G401.6 (cell line): ENCODE measurements around the gene GAK.

ENCODE experiments used
- FAIRE-seq: peaks from 2 replicates; lab custom pipeline; 2012; peaks lifted over from hg19 to GRCh38; lab: Jason Lieb, UNC

Gene GAK

GRCh38 chr4:907103-907400 is 25.1 kb downstream of the GAK start:
- FAIRE-seq: no peak

DNA sequence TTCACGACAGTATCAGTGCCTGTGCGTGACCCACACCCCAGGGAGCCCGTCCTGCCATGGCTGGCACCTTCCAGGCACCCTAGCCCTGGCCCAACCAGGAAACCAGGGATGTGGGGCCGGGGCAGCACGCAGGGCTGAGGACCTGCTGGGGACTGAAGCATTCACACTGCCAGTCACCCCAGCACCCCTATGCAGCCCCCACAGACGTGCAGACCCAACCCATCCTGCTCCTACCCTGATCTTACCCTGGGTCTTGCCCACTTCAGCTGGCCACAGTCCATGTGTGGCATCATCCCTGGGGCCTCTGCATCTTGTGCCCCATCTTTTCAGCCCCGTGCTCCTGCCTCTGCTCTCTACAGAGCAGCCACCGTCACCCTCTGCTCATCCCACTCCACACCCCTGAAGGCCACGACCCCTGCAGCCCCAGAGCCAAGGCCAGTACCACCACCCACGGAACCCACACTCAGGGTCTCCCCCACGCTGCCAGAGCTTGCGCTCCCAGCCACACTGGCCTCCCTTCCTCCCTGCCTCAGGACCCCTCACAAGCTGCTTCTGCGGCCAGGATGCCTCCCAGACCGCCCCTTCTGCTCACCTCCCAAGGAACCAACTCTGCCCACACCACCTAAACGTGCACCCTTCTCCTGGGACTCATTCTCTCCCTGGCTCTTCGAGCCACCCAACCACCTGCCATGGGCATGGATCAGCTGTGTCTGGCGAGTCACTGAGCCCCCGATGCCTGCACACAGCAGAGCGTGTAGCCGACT is 25.6 kb downstream of the GAK start:
- no peak for FAIRE-seq

DNA sequence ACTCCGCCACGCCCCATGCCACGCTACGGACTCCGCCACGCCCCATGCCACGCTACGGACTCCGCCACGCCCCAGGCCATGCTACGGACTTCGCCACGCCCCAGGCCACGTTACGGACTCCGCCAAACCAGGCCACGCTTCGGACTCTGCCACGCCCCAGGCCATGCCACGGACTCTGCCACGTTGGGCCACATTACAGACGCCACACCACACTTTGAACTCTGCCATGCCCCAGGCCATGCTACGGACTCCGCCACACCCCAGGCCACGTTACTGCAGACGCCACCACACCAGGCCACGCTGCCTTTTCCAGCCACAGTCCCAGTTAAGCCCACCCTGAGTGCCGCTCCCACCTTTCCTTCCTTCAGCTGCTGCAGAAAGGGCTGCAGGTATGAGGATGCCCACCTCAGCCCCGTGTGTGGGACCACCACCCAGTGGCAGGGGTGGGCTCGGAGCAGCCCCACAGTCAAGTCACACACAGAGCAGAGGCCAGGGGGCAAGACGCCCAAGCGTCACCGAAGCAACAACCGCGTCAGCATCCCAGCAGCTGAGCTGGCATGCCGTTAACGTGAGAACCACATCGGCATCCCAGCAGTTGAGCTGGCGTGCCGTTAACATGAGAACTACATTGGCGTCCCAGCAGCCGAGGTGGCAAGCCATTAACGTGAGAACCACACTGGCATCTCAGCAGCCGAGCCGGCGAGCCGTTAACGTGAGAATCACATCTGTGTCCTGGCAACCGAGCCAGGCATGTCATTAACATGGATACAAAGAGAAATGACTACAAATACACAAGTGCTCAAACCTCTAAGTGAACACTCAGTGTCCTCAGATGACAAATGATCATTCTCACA is 26.4 kb downstream of the GAK start:
- no peak for FAIRE-seq

DNA sequence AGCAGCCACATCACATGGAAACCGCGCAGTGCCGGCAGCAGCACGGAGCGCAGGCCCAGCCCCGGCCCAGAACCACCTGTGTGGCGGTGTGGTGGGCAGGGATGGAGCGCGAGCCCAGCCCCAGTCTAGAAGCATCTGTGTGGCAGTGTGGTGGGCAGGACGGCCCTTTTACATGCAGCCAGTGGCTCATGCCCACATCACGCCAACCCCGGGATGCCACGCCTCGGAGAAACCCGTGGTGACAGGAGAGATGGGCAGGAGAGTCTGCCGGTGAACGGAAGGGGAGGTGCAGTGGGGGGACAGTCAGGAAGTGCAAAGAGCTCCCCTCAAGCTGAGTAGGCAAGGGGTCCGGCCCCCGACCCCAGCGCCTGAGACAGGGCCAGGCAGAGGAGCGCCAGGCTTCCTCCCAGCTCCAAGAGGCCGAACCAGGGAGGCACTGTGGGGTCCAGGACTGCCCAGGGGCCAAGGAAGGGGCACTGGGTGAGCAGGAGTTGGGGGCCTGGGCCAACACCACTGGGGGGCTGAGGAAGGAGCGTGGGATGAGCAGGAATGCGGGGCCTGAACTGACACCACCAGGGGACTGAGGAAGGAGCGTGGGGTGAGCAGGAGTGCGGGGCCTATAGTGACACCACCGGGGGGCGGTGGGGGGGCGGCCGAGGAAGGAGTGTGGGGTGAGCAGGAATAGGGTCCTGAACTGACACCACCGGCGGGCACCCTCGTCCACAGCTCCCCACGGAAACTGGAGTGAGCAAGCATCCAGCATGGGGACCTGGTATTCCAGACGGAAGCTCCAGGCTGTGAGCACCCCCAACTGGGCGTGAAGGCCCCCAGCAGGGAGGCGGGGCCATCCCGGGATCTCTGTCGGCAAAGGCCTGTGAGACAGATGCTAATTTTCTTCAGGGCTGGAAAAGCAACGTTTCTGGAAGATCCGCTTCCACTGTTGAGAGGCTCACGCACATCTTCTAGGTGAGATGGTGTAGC is 28.8 kb downstream of the GAK start:
- FAIRE-seq: no peak

DNA sequence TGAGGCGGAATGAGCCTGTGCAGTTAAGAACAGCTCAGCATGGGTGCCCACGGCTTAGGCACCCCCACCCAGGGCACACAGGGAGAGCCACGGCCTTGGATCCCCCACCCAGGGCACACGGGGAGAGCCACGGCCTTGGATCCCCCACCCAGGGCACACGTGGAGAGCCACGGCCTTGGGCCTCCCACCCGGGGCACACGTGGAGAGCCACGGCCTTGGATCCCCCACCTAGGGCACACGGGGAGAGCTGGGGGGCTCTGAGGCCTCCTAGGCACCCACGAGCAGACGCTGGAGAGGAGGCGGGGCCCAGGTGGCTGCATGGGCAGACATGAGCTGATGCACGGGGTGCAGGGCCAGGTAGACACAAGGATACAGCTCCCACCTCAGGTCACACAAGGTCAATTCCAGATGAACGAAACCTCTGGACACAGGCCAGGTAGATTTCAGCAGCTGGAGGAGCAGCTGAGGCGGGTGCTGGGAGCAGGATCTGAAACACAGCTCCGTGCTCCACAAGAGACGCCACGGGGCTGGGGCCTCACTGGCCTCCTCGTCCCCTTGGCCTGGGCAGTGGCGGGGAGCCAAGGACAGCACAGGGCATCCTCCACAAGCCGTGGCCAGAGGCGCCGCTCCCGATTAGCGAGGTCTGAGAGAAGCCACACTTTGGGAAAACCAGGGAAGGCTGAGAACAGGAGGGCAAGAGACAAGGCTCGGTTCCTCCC is 30.8 kb downstream of the GAK start:
- FAIRE-seq: no peak

DNA sequence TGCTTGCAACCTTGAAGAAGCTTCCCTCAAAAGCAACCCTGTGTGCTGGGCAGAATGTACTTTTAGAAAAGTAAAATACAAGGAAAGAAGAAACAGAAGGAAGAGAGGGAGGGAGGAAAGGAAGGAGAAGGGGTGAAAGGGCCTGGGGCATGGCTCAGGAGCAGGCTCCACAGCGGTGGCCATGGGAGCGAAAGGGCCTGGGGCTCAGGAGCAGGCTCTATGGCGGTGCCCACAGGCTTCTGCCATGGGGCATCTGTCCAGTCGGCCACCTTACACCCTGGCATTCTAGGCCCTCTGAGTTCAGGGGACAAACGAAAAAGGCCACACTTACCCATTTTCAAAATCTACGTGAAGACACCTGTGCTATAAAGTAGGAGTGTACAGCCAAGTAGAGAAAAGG is 31.4 kb downstream of the GAK start:
- FAIRE-seq: no peak

DNA sequence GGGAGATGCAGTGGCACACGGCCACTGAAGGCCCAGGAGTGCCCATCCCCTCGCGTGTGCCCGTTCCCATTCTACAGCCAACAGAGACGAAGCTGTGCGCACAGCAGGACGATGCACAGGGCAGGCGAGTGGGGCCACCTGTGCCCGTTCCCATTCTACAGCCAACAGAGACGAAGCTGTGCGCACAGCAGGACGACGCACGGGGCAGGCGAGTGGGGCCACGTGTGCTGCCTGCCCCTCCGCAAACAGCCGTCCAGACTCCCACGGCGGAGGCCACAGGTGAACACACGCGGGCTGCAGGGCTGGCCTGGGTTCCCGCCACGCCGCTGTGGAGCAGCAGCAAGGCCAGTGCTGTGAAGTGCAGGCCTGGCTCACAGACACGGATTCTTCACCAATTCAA is 32.0 kb downstream of the GAK start:
- FAIRE-seq: no peak

- FAIRE-seq: no peak
Measured at GRCh38 chr4:899556-899906, 32.6 kb downstream of the GAK start.

DNA sequence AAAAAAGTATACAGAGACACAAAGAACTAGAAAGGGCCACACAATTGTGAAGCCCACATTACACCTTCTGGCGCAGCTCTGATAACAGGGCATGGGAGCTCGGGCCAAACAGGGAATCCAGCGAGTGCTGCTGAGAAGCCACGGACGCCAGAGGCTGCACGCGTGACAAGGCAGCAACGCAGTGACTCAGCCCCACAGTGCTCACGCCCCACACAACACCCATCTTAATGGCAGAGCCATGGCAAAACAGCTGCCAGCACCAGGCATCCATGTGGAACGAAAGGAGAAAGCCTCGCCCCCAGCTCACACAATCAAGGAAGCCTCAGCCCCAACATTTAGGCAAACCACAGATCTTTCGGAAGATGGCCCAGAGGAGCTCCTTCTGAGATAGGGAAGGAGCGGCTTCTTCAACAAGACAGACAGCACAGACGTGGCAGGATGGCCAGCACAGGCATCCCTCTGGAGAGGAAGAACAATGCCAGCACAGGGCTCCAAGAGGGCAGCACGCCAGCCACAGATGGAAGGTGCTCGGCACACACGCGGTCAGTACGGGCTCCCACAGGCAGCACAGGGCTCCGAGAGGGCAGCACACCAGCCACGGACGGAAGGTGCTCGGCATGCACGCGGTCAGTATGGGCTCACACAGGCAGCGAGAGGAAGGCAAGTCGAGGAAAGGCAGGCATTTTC is 33.1 kb downstream of the GAK start:
- no peak for FAIRE-seq

- FAIRE-seq: no peak
Measured at GRCh38 chr4:898123-898522, 34.0 kb downstream of the GAK start.

DNA sequence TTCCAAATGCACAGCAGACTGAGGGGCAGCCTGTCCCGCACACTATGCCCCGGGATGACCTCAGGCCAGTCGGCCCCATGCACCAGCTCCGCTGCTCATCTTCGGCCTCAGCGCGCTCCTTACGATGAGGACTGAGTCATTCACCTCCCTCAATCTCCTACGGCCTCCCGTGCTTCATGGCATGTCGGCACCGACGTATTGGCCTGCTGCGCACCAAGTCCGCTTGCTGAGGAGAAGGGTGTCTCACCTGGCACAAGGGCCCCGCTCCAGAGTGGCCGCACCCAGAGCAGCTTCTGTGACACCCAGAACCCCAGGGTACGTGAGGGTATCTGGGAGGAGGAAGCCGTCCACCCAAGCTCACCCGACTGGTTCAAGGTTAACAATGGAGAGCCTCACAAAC is 35.5 kb downstream of the GAK start:
- FAIRE-seq: no peak

- FAIRE-seq: no peak
Measured at GRCh38 chr4:896216-896615, 35.9 kb downstream of the GAK start.

DNA sequence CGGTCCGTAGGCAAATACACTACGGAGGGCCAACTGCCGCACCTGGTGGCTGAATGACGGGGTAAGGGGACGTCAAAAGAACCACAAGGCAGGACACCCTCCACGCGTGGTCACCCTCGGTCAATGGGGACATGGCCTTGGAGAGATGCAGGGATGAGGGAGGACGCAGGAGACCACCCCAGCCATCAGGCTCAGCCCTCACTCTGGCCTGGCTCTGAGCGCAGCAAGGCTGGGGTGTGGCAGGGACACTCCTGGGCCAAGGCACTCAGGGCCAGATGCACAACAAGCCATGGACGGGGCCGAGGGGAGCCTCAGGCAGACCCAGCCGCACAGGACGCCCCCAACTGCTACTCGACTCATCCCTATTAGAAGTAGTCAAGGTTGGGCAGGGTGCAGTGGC is 36.5 kb downstream of the GAK start:
- no peak for FAIRE-seq

DNA sequence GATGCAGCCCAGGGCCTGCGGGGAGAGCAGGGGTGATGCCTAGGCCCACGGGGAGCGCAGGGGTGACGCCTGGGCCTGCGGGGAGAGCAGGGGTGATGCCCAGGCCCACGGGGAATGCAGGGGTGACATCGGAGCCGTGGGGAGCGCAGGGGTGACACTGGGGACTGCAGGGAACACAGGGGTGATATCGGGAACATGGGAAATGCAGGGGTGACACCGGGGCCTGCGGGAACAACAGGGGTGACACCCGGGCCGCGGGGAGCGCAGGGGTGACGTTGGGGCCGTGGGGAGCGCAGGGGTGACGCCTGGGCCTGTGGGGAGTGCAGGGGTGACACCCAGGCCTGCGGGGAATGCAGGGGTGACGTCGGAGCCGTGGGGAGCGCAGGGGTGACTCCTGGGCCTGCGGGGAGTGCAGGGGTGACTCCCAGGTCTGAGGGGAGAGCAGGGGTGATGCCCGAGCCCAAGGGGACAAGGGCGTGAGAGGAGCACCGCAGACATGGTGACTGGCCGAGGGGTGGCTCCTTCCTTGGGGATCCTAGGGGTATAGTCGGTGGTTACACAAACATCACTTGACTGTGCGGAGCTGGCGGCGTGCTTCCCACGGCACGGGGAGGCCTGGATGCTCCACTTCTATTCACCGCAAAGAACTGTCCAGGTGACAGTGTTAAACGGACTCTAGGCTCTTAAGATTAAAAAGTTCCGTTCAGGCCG is 38.0 kb downstream of the GAK start:
- no peak for FAIRE-seq

- no peak for FAIRE-seq
Measured at GRCh38 chr4:893276-893994, 38.7 kb downstream of the GAK start.

DNA sequence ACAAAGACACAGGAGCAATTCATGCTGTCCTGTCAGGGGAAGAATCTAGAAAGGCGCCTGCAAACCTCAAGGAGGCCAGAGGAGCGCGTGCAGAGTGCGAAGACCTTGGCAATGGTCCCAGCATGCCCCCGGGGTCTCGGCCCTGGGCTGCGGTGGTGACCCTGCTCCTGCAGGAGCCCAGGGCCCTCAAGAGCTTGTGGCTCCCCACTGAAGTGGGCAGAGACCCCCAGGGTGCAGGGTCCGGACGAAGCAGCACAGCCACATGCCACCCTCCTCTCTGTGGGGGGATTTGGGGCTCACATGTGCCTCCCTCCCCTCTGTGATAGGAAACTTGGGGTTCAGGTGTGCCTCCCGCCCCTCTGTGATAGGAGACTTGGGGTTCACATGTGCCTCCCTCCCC is 39.3 kb downstream of the GAK start:
- FAIRE-seq: no peak

DNA sequence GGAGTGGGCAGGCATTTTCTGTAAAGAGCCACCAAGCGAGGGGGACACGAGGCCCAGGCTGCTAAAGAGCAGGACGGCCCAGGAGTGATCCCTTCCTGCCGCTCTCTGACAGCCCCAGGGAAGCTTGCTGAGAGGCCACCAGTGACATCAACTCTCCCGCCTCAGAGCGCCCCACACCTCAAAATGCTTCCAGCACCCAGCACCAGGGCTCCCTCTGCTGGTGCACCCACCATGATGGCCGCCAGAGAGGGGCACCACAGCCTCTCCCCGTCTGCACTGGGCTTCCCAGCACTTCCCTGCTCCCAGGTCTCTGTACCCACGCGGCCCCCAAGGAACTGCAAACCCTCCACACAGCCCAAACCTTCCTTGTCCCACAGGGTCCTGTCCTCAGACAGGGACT is 40.4 kb downstream of the GAK start:
- no peak for FAIRE-seq

DNA sequence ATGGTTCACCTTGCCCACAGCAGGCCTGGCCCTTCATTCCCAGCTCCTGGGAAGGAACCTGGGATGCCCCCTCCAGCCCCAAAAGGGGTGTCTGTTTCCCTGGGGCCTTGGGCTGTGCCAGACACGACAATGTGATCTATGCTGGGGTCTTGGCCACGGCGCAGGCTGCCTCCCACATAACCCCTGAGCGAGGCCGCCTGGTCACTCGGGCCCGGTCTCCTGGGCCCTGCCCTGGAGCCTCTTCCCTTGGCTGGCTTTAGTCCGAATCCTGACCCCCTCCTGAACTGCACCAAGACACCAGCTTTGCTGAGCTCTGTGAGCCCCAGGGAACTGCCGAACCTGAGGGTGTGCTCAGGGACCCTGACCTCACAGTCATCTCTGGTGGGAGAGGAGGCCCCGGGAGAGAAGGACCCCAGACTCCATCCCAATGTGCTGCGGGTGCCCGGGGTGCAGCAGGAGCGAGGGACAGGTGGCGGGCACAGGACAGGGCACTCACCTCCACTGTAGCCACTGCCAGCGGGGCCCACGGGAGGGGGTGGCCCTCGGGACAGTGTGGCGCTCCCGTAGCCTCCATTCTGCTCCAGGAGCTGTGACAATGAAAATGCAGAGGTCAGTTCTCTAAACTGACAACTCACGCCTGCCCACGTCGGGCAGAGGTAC is 42.0 kb downstream of the GAK start:
- no peak for FAIRE-seq

GRCh38 chr4:889516-889915 is 42.6 kb downstream of the GAK start:
- no peak for FAIRE-seq

DNA sequence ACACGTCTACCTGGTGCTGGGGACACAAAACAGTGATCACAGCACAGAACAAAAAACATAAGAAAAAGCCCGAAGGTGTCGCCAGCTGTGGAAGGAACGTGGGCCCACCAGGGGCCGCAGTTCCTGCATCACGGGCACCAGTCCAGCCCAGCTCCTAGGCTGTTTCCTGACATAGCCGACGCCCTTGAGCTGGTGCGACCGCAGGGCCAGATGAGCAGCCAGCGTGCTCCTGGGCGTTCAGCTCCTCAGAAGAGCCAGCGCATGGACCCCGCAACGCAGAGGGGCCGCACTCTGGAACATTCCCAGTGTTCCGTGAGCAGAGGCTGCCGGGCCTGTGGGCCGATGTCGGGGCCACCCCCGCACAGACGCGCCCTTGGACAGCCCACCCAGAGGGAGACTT is 44.1 kb downstream of the GAK start:
- FAIRE-seq: no peak
